Measurements from ENCODE around the gene CADPS2.

DNA sequence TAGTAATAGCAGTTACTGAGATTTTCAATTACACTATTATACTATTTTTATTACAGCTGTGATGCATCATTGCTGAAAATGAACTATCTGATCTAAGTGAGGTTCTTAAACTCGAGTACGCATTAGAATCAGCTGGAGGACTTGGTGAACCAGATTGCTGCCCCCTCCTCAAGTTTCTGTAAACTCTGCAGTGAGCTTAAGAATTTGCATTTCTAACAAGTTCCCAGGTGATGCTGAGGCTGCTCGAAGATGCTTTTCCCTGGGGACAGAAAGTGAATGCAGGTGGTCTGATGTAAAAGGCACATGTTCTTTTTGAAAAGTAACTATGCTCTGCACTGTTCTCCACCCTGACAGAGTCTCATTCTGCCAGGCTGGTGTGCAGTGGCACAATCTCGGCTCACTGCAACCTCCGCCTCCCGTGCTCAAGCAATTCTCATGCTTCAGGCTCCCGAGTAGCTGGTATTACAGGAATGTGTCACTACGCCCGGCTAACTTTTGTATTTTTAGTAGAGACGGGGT is 199.8 kb downstream of the CADPS2 start:
- TF ChIP-seq, protein P1, sequence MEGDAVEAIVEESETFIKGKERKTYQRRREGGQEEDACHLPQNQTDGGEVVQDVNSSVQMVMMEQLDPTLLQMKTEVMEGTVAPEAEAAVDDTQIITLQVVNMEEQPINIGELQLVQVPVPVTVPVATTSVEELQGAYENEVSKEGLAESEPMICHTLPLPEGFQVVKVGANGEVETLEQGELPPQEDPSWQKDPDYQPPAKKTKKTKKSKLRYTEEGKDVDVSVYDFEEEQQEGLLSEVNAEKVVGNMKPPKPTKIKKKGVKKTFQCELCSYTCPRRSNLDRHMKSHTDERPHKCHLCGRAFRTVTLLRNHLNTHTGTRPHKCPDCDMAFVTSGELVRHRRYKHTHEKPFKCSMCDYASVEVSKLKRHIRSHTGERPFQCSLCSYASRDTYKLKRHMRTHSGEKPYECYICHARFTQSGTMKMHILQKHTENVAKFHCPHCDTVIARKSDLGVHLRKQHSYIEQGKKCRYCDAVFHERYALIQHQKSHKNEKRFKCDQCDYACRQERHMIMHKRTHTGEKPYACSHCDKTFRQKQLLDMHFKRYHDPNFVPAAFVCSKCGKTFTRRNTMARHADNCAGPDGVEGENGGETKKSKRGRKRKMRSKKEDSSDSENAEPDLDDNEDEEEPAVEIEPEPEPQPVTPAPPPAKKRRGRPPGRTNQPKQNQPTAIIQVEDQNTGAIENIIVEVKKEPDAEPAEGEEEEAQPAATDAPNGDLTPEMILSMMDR (IDR thresholded peaks at IDR 0.05; ENCODE audit: extremely low read depth in 1 of 2, insufficient read depth in 1 of 2, low read depth in 1 of 2, low read length in 2 of 2) = no peak
- TF ChIP-seq POLR2A (IDR thresholded peaks at IDR 0.05; ENCODE audit: low read depth, low read length) = no peak
